Osteocyte (in vitro differentiated cells): Measurements from ENCODE around the gene MEIS1. TPM values are rescaled to one million over a fixed set of nuclear protein-coding genes. Genes with fewer than 3 reads are reported as not detected.
A peak's percentile ranks its signal among the peaks of the same experiment; 100 is the strongest.

Experiments used
- DNase-seq: peaks from one replicate; pipeline ENCODE4 v3.0.0; 2021; ENCODE audit warnings: mixed read lengths; ENCODE audit not compliant: unreplicated experiment; ENCODE audit errors: extremely low spot score
- H3K27ac Mint-ChIP-seq: one replicate; pipeline ENCODE4 v1.8.0; 2021; ENCODE audit warnings: mild to moderate bottlenecking, mixed read lengths; ENCODE audit not compliant: unreplicated experiment
- H3K27me3 Mint-ChIP-seq: one replicate; pipeline ENCODE4 v1.8.0; 2021; ENCODE audit warnings: mixed read lengths; ENCODE audit not compliant: unreplicated experiment
- H3K36me3 Mint-ChIP-seq: one replicate; pipeline ENCODE4 v1.8.0; 2021; ENCODE audit warnings: mixed read lengths; ENCODE audit not compliant: unreplicated experiment
- H3K4me1 Mint-ChIP-seq: one replicate; pipeline ENCODE4 v1.8.0; 2021; ENCODE audit warnings: mixed read lengths; ENCODE audit not compliant: unreplicated experiment
- H3K4me3 Mint-ChIP-seq: one replicate; pipeline ENCODE4 v1.8.0; 2021; ENCODE audit warnings: mild to moderate bottlenecking, moderate library complexity, mixed read lengths; ENCODE audit not compliant: unreplicated experiment
- H3K9me3 Mint-ChIP-seq: one replicate; pipeline ENCODE4 v1.8.0; 2021; ENCODE audit warnings: mixed read lengths; ENCODE audit not compliant: unreplicated experiment
- total RNA-seq: library from RNA; stranded (reverse); gene quantifications from 2 replicates; pipeline ENCODE4 v1.2.1, GENCODE V29; 2021
- TF ChIP-seq, protein P1 (sequence below): fragments of 200-600 bp; sonication (generic); IDR thresholded peaks from 2 replicates; pipeline ENCODE4 v1.5.0; 2021; ENCODE audit warnings: antibody characterized with exemption, mild to moderate bottlenecking, moderate library complexity

The MEIS1 gene
- total RNA-seq, 1 donor from 2014 or later = 0.86 TPM

DNA sequence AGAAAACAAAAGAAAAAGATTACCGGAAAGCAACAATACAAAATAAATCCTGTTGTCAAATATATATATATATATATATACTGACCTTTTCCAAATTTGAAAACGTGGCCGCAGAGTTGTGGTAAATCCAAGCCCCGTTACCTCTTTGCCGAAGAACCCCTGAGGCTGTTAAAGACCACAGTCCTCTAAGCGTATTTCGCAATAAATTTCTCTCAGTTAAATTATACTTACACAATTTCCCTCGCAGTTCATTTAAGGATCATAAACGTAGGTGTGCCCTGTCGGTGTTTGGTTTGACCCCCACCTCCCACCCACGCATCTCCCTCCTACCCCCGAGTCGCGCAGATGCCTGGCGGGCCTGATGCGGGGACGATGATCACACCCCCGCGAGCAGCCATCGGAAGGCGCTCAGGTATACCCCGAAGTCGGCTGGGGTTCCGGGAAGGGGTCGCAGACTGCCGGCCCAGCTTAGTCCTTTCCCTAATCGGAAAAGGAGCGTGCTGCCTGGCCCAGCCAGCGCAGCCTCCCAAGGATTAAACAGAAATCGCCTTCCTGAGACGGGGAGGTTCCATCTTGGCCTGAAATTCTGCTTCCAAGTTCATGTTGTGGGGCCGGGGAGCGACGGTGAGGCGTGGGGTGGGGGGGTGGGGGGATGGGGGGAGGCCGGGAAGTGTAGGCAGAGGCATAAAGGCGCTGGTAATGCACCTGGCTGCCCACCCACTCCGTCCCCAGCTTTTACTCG, 2.9 kb upstream of the MEIS1 start:
- no peaks in the 10 kb centered on the region for H3K36me3 Mint-ChIP-seq
- H3K27ac Mint-ChIP-seq = no peak overlapping the region
- TF ChIP-seq, protein P1, sequence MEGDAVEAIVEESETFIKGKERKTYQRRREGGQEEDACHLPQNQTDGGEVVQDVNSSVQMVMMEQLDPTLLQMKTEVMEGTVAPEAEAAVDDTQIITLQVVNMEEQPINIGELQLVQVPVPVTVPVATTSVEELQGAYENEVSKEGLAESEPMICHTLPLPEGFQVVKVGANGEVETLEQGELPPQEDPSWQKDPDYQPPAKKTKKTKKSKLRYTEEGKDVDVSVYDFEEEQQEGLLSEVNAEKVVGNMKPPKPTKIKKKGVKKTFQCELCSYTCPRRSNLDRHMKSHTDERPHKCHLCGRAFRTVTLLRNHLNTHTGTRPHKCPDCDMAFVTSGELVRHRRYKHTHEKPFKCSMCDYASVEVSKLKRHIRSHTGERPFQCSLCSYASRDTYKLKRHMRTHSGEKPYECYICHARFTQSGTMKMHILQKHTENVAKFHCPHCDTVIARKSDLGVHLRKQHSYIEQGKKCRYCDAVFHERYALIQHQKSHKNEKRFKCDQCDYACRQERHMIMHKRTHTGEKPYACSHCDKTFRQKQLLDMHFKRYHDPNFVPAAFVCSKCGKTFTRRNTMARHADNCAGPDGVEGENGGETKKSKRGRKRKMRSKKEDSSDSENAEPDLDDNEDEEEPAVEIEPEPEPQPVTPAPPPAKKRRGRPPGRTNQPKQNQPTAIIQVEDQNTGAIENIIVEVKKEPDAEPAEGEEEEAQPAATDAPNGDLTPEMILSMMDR = no peak
- no peak overlapping the region for H3K4me3 Mint-ChIP-seq
- DNase-seq = no peak
- peaks cover 89% of the 10 kb centered on the region for H3K27me3 Mint-ChIP-seq
- no peaks in the 10 kb centered on the region for H3K9me3 Mint-ChIP-seq
- H3K4me1 Mint-ChIP-seq = peaks cover 28% of the 10 kb centered on the region

DNA sequence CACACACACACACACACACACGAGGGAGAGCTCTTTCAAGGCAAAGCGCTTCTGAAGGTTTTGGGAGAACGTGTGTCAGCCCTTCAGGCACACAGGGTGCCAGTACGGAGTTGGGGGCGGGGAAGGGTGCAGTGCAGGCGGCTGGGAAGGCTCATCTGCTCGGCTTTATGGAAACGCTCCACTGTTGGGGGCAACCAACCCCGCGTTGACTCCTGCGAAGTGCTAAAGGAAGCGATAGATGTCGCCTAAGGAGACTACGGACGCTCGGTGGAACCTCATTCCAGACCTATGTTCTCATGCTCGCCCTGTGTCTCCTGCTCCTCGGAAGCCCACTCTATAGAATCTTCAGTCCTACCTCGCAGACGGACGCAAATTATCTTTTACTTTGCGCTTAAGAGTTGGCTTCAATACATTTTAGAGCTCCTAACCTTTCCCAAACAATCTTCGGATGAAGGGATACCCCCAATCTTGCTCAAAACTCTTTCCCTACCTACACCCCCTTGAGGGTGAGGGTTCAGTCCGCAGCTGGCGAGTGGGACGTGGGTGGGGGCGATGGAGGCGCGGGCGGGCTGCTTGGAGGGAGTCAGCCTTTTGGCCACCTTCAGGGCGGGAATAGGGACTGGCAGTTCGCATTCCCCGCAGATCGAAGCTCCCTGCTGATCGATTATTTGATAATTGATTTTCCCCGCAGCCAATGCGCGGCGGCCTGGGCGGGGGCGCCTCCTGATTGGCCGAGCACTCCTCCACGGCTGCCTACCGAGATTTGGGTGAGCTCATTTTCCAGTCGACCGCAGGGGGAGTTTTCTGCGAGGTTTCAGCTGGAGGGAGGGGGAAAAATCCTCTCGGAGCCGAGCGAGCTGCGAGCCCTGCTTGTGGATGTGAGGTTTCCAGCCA, 1.9 kb upstream of the MEIS1 start:
- DNase-seq = peak; percentile 89
- Mint-ChIP-seq H3K27ac (peak overlapping the region; percentile 89), H3K4me3 (peak overlapping the region; percentile 97), H3K27me3 (peaks cover 89% of the 10 kb centered on the region), H3K9me3 (no peaks in the 10 kb centered on the region), H3K36me3 (no peaks in the 10 kb centered on the region), H3K4me1 (peaks cover 27% of the 10 kb centered on the region)
- TF ChIP-seq, protein P1 = no peak

- Mint-ChIP-seq H3K4me1 (peaks cover 27% of the 10 kb centered on the region), H3K27me3 (peaks cover 88% of the 10 kb centered on the region)
- DNase-seq = no peak
These were observed 1.3 kb upstream of the MEIS1 start for GRCh38 chr2:66433695-66433944.

DNA sequence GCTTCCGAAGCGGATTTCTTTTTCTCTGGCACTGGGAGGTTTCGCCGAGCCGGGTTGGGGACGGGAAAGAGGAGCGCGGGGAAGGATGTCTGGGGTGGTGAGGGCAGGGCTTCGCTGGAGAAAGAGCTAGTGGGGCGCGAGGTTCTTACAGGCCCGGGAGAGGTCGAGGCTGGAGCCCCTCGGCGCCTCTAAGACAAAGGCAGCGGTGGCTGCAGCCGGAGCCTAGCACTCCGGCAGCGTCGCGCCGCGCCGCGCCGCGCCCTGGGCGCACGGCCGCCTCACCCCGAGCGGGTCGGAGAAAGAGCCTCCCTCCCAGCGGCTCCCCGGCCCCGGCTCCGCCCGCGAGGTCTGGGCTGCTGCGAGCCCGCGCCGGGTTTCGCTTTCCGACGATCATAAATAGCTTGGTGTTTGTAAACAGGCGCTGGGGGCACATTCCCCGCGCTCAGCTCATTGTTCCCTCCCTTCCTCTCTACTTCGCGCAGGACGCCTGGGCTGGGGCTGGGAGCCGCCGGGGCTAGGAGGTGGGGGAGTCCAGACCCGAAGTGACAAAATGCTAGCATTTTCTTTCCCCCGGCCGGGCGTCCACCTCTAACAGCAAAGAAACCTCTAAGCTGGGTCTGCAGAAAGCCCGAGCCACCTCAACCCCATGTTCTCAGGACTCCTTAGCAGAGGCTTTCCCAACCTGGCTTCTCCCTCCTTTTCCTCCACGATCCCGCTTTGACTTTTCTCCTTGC, 813 bp upstream of the MEIS1 start:
- no peak for DNase-seq
- no peaks in the 10 kb centered on the region for H3K36me3 Mint-ChIP-seq
- H3K4me3 Mint-ChIP-seq = peak overlapping the region; percentile 97
- peaks cover 88% of the 10 kb centered on the region for H3K27me3 Mint-ChIP-seq
- no peaks in the 10 kb centered on the region for H3K9me3 Mint-ChIP-seq
- H3K4me1 Mint-ChIP-seq = peaks cover 27% of the 10 kb centered on the region
- H3K27ac Mint-ChIP-seq = peak overlapping the region; percentile 89
- TF ChIP-seq, protein P1 = no peak

More at GRCh38 chr2:66433695-66433944, 1.3 kb upstream of the MEIS1 start:
- no peaks in the 10 kb centered on the region for H3K9me3 Mint-ChIP-seq
- peak overlapping the region; percentile 89 for H3K27ac Mint-ChIP-seq
- no peaks in the 10 kb centered on the region for H3K36me3 Mint-ChIP-seq
- H3K4me3 Mint-ChIP-seq = peak overlapping the region; percentile 97
- TF ChIP-seq, protein P1 = no peak

- H3K4me1 Mint-ChIP-seq = peaks cover 38% of the 10 kb centered on the region
- H3K4me3 Mint-ChIP-seq = peak overlapping the region; percentile 97
- no peak for DNase-seq
- H3K27me3 Mint-ChIP-seq = peaks cover 91% of the 10 kb centered on the region
- TF ChIP-seq, protein P1 = no peak
- no peaks in the 10 kb centered on the region for H3K36me3 Mint-ChIP-seq
- H3K9me3 Mint-ChIP-seq = no peaks in the 10 kb centered on the region
- H3K27ac Mint-ChIP-seq = no peak overlapping the region
These were observed 587 bp downstream of the MEIS1 start for GRCh38 chr2:66435549-66435875.
